NCI-H1092 (cell line): ENCODE results near the gene SOD1.
"Not testable (repeated sequence)": the region's sequence is repeated elsewhere in the genome, so short reads cannot be mapped to it uniquely, and the experiment has no call there.

Experiments
- DNase-seq: peaks from one replicate; lab custom pipeline; 2025; lab: John Stamatoyannopoulos, UW

Gene SOD1

GRCh38 chr21:31656199-31657095 lies 3.0 kb upstream of the SOD1 start:
- no peak for DNase-seq

GRCh38 chr21:31658053-31658452 lies 1.4 kb upstream of the SOD1 start:
- DNase-seq: no peak

GRCh38 chr21:31659286-31659535 lies 282 bp upstream of the SOD1 start:
- no peak for DNase-seq

- no peak for DNase-seq
These were observed 719 bp downstream of the SOD1 start for GRCh38 chr21:31660259-31660565.

- DNase-seq: no peak
These were observed 1.1 kb downstream of the SOD1 start for GRCh38 chr21:31660591-31660990.

GRCh38 chr21:31663584-31664249 lies 4.2 kb downstream of the SOD1 start:
- DNase-seq: no peak

- DNase-seq: no peak
These were observed 5.9 kb downstream of the SOD1 start for GRCh38 chr21:31665397-31665796.

GRCh38 chr21:31665869-31666268 lies 6.4 kb downstream of the SOD1 start:
- not testable (repeated sequence) for DNase-seq

GRCh38 chr21:31666445-31667010 lies 7.0 kb downstream of the SOD1 start:
- DNase-seq: no peak

- no peak for DNase-seq
These were observed 7.6 kb downstream of the SOD1 start for GRCh38 chr21:31667132-31667531.

- no peak for DNase-seq
These were observed 8.1 kb downstream of the SOD1 start for GRCh38 chr21:31667639-31668038.

- DNase-seq: no peak
These were observed 9.4 kb downstream of the SOD1 start for GRCh38 chr21:31668651-31669491.

- no peak for DNase-seq
These were observed 10.6 kb downstream of the SOD1 start for GRCh38 chr21:31670070-31670469.

GRCh38 chr21:31671146-31671716 lies 11.7 kb downstream of the SOD1 start:
- DNase-seq: no peak

GRCh38 chr21:31671931-31672330 lies 12.4 kb downstream of the SOD1 start:
- DNase-seq: no peak

GRCh38 chr21:31673321-31673912 lies 13.9 kb downstream of the SOD1 start:
- no peak for DNase-seq

GRCh38 chr21:31675318-31675717 lies 15.8 kb downstream of the SOD1 start:
- no peak for DNase-seq

- no peak for DNase-seq
These were observed 16.5 kb downstream of the SOD1 start for GRCh38 chr21:31675960-31676359.

GRCh38 chr21:31677047-31677446 lies 17.6 kb downstream of the SOD1 start:
- no peak for DNase-seq

GRCh38 chr21:31678478-31678877 lies 19.0 kb downstream of the SOD1 start:
- no peak for DNase-seq

- DNase-seq: no peak
These were observed 23.1 kb downstream of the SOD1 start for GRCh38 chr21:31682620-31683019.

- DNase-seq: no peak
These were observed 23.5 kb downstream of the SOD1 start for GRCh38 chr21:31683029-31683428.
